ENCODE results near the gene ZNF878. TPM values are rescaled to one million over a fixed set of nuclear protein-coding genes. Genes with fewer than 3 reads are reported as not detected.

ZNF878 gene
- total RNA-seq, 1 experiment from 2014 or later = 2.1 TPM

- Histone ChIP-seq H3K9me3 (ENCODE audit: control insufficient read depth, insufficient read depth, low read depth, low read length) (peaks cover 49% of the 10 kb centered on the region), H3K36me3 (ENCODE audit: control insufficient read depth, insufficient read depth, low read length) (no peaks in the 10 kb centered on the region; the same call in 1 of the 2 replicates), H3K4me3 (ENCODE audit: low read depth in 2 of 2, low read length in 2 of 2) (no peak overlapping the region), H3K27ac (ENCODE audit: low read length) (no peak overlapping the region), H3K27me3 (ENCODE audit: control insufficient read depth, insufficient read depth, low read length) (no peaks in the 10 kb centered on the region), H3K4me1 (ENCODE audit: control insufficient read depth, insufficient read depth, low read length) (no peaks in the 10 kb centered on the region)
- DNase-seq (ENCODE audit: low read depth, low spot score) (no peak), ATAC-seq (no peak)
- intact Hi-C loops (cut with micrococcal nuclease; ENCODE audit: unreplicated experiment) = no loop called here
- TF ChIP-seq POLR2AphosphoS5 (IDR thresholded peaks at IDR 0.05; ENCODE audit: low read depth, low read length) (no peak), REST (IDR thresholded peaks at IDR 0.05; ENCODE audit: insufficient read depth in 1 of 2, low read depth in 2 of 2, low read length in 1 of 2) (no peak), CTCF (IDR thresholded peaks at IDR 0.05) (no peak), SIN3A (IDR thresholded peaks at IDR 0.05; ENCODE audit: borderline replicate concordance, insufficient read depth, low read depth, low read length) (no peak), TCF7L2 (IDR thresholded peaks at IDR 0.05; ENCODE audit: low read depth, low read length) (no peak)
- ChIA-PET CTCF (no interaction called here), POLR2A (no interaction called here)
- TSS peak; percentile 71 for BruUV-seq (replicated peaks)
- in situ Hi-C loops (cut with HindIII; ENCODE audit: low pct_unique_long_range_greater_than_20kb, low sequenced_read_pairs) = no loop called here
These were observed 37.6 kb downstream of the ZNF878 start for GRCh38 chr19:12015015-12015752.

GRCh38 chr19:12000152-12000981 lies 52.4 kb downstream of the ZNF878 start:
- Histone ChIP-seq H3K9me3 (ENCODE audit: control insufficient read depth, insufficient read depth, low read depth, low read length) (no peaks in the 10 kb centered on the region; the same call in 1 of the 2 replicates), H3K27me3 (ENCODE audit: control insufficient read depth, insufficient read depth, low read length) (no peaks in the 10 kb centered on the region), H3K36me3 (ENCODE audit: control insufficient read depth, insufficient read depth, low read length) (no peaks in the 10 kb centered on the region), H3K27ac (ENCODE audit: low read length) (no peak overlapping the region), H3K4me1 (ENCODE audit: control insufficient read depth, insufficient read depth, low read length) (no peaks in the 10 kb centered on the region), H3K4me3 (ENCODE audit: low read depth in 2 of 2, low read length in 2 of 2) (no peak overlapping the region)
- DNase-seq (ENCODE audit: low read depth, low spot score) (no peak), ATAC-seq (no peak)
- in situ Hi-C loops (cut with HindIII; ENCODE audit: low pct_unique_long_range_greater_than_20kb, low sequenced_read_pairs) = no loop called here
- intact Hi-C loops (cut with micrococcal nuclease; ENCODE audit: unreplicated experiment) = no loop called here
- TF ChIP-seq SIN3A (IDR thresholded peaks at IDR 0.05; ENCODE audit: borderline replicate concordance, insufficient read depth, low read depth, low read length) (no peak), CTCF (IDR thresholded peaks at IDR 0.05) (no peak), TCF7L2 (IDR thresholded peaks at IDR 0.05; ENCODE audit: low read depth, low read length) (no peak), REST (IDR thresholded peaks at IDR 0.05; ENCODE audit: insufficient read depth in 1 of 2, low read depth in 2 of 2, low read length in 1 of 2) (no peak), POLR2AphosphoS5 (IDR thresholded peaks at IDR 0.05; ENCODE audit: low read depth, low read length) (no peak)
- BruUV-seq (replicated peaks) = no TSS peak
- ChIA-PET CTCF (no interaction called here), POLR2A (no interaction called here)
